ENCODE measurements around the gene FGD6. TPM values are rescaled to one million over a fixed set of nuclear protein-coding genes. Genes with fewer than 3 reads are reported as not detected.

The FGD6 gene
- total RNA-seq, 1 donor from 2014 or later: 31.5 TPM

DNA sequence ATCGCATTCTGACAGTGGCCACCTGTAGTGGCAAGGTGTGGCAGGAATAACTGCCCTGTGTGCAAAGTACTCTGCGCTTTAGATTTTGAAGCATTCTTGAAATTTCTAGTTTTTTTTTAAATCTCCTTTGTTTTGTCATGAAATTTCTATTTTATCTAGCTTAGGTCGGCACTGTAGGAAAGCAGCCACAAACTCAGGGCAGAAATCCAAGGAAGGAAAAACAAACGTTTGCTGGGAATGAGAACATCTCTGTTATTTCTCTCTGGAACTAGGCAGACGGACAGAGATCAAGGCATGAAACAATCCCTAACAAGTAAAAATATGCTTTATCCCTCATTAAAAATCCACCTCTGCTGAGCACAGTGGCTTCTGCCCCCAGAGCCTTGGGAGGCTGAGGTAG lies 142.5 kb downstream of the FGD6 start:
- TF ChIP-seq, protein P1, sequence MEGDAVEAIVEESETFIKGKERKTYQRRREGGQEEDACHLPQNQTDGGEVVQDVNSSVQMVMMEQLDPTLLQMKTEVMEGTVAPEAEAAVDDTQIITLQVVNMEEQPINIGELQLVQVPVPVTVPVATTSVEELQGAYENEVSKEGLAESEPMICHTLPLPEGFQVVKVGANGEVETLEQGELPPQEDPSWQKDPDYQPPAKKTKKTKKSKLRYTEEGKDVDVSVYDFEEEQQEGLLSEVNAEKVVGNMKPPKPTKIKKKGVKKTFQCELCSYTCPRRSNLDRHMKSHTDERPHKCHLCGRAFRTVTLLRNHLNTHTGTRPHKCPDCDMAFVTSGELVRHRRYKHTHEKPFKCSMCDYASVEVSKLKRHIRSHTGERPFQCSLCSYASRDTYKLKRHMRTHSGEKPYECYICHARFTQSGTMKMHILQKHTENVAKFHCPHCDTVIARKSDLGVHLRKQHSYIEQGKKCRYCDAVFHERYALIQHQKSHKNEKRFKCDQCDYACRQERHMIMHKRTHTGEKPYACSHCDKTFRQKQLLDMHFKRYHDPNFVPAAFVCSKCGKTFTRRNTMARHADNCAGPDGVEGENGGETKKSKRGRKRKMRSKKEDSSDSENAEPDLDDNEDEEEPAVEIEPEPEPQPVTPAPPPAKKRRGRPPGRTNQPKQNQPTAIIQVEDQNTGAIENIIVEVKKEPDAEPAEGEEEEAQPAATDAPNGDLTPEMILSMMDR (IDR thresholded peaks at IDR 0.05; ENCODE audit: insufficient read depth, low read length, poor library complexity, severe bottlenecking): no peak
- no peak for DNase-seq (ENCODE audit: low read depth)
- H3K27me3 ChIP-seq (ENCODE audit: control insufficient read depth, insufficient read depth, low read length): no peaks in the 10 kb centered on the region
- no peak overlapping the region for H3K4me3 ChIP-seq (ENCODE audit: low read depth, low read length)
- H3K36me3 ChIP-seq (ENCODE audit: control insufficient read depth, insufficient read depth, low read length): no peaks in the 10 kb centered on the region

DNA sequence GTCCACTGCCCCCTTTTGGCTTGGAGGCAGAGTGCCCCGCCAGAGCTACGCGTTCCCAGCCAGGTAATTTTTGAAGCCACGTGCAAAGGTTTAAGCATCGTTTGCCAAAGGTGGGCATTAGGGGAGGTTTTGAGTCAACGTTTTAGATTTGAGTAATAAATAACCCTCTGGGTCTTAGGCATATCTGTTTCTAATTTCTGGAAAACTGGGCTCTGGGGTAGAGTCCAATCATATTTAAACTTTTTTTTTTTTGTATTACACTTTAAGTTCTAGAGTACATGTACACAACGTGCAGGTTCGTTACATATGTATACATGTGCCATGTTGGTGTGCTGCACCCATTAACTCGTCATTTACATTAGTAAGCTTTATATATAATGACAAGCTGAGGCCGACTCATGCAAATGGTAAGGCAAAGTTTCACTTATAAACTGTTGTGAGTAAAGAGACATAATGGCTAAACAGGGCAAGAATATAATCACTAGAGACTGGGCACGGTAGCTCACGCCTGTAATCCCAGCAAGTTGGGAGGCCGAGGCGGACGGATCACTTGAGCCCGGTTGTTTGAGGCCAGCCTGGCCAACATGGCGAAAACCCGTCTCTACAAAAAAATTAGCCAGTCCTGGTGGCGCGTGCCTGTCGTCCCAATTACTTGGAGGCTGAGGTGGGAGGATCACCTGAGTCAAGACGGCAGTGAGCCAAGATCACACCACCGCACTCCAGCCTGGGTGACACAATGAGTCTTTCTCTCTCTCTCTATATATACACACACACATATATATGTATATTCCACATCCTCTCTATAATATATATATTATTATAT lies 143.4 kb downstream of the FGD6 start:
- Histone ChIP-seq H3K4me3 (ENCODE audit: low read depth, low read length) (no peak overlapping the region), H3K27me3 (ENCODE audit: control insufficient read depth, insufficient read depth, low read length) (no peaks in the 10 kb centered on the region), H3K36me3 (ENCODE audit: control insufficient read depth, insufficient read depth, low read length) (no peaks in the 10 kb centered on the region)
- TF ChIP-seq, protein P1 (IDR thresholded peaks at IDR 0.05; ENCODE audit: insufficient read depth, low read length, poor library complexity, severe bottlenecking): peak; percentile 82
- DNase-seq (ENCODE audit: low read depth): no peak

GRCh38 chr12:95072900-95073697 lies 144.2 kb downstream of the FGD6 start, which contains the start of gene NR2C1:
Gene NR2C1 (minus strand): TSS chr12:95073618. CDS start chr12:95067384, 6,234 bp downstream.
- peak within 1 kb of the TSS; percentile 75 for H3K4me3 ChIP-seq (ENCODE audit: low read depth, low read length)
- H3K27me3 ChIP-seq (ENCODE audit: control insufficient read depth, insufficient read depth, low read length): no peaks in the 10 kb centered on the region
- no peaks in the 10 kb centered on the region for H3K36me3 ChIP-seq (ENCODE audit: control insufficient read depth, insufficient read depth, low read length)
- TF ChIP-seq, protein P1 (IDR thresholded peaks at IDR 0.05; ENCODE audit: insufficient read depth, low read length, poor library complexity, severe bottlenecking): no peak
- peak; percentile 58 for DNase-seq (ENCODE audit: low read depth)

GRCh38 chr12:95070378-95070777 lies 146.9 kb downstream of the FGD6 start:
- no peak for DNase-seq (ENCODE audit: low read depth)
- TF ChIP-seq, protein P1 (IDR thresholded peaks at IDR 0.05; ENCODE audit: insufficient read depth, low read length, poor library complexity, severe bottlenecking): no peak

DNA sequence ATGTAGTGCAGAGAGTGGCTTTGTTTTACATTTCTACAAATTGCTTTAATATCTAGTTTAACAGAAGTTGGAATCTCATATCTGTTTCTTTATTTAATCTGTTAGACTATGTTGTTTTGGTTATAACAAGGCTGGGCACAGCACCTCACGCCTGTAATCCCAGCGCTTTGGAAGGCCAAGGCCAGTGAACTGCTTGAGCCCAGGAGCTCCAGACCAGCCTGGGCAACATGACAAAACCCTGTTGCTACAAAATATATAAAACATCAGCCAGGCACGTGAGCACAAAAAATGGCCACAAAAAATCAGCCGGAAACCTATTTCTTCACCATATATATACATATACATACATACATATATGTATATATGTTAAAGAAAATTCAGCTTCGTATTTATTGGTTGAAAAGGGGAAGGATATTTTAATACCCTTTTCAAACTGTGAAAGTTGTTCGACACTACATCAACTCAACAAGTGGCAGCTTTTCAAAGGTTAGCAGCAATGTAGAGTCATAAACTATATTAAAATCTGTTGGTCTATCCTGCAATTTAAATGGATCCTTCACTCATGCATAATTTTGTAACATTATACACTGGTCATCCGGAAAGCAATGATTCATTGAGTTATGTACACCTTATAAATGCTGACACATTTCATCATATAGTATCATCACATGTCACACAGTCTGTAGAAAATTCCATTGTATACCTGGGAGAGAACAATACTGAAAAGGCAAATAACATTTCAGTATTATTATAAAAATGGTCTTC lies 151.0 kb downstream of the FGD6 start:
- no peak overlapping the region for H3K4me3 ChIP-seq (ENCODE audit: low read depth, low read length)
- TF ChIP-seq, protein P1 (IDR thresholded peaks at IDR 0.05; ENCODE audit: insufficient read depth, low read length, poor library complexity, severe bottlenecking): no peak
- H3K27me3 ChIP-seq (ENCODE audit: control insufficient read depth, insufficient read depth, low read length): no peaks in the 10 kb centered on the region
- H3K36me3 ChIP-seq (ENCODE audit: control insufficient read depth, insufficient read depth, low read length): no peaks in the 10 kb centered on the region
- no peak for DNase-seq (ENCODE audit: low read depth)

More at GRCh38 chr12:95070378-95070777, 146.9 kb downstream of the FGD6 start:
- Histone ChIP-seq H3K36me3 (ENCODE audit: control insufficient read depth, insufficient read depth, low read length) (no peaks in the 10 kb centered on the region), H3K27me3 (ENCODE audit: control insufficient read depth, insufficient read depth, low read length) (no peaks in the 10 kb centered on the region), H3K4me3 (ENCODE audit: low read depth, low read length) (no peak overlapping the region)

Data from kidney epithelial cell (primary cell).